ENCODE measurements around the gene PCDHGA1. TPM values are rescaled to one million over a fixed set of nuclear protein-coding genes. Genes with fewer than 3 reads are reported as not detected.

Gene PCDHGA1
- total and polyA plus RNA-seq, 4 donors, result 0.05 to 0.08 (median 0.05) TPM; not detected in 1

GRCh38 chr5:141484641-141485311 is 154.5 kb downstream of the PCDHGA1 start, which contains the start of gene PCDHGC4:
Gene PCDHGC4, plus strand, starts transcription at chr5:141485030. Its CDS starts 144 bp downstream, at chr5:141485174.
- peaks cover 0 to 2% (median 0%) of the 10 kb centered on the region in 4 donors for H3K27me3 ChIP-seq (ENCODE audit: control insufficient read depth in 4 of 4, insufficient read depth in 4 of 4, low read length in 3 of 4)
- TF ChIP-seq FOXA1 (IDR thresholded peaks at IDR 0.05), result no peak
- no peak for TF ChIP-seq RAD21 (IDR thresholded peaks at IDR 0.05)
- no peak for TF ChIP-seq HNF4G (IDR thresholded peaks at IDR 0.05)
- TF ChIP-seq, protein P1, sequence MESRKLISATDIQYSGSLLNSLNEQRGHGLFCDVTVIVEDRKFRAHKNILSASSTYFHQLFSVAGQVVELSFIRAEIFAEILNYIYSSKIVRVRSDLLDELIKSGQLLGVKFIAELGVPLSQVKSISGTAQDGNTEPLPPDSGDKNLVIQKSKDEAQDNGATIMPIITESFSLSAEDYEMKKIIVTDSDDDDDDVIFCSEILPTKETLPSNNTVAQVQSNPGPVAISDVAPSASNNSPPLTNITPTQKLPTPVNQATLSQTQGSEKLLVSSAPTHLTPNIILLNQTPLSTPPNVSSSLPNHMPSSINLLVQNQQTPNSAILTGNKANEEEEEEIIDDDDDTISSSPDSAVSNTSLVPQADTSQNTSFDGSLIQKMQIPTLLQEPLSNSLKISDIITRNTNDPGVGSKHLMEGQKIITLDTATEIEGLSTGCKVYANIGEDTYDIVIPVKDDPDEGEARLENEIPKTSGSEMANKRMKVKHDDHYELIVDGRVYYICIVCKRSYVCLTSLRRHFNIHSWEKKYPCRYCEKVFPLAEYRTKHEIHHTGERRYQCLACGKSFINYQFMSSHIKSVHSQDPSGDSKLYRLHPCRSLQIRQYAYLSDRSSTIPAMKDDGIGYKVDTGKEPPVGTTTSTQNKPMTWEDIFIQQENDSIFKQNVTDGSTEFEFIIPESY (IDR thresholded peaks at IDR 0.05), result no peak
- TF ChIP-seq GABPA (IDR thresholded peaks at IDR 0.05 in 1 of 2, conservative IDR thresholded peaks at IDR 0.05 in 1 of 2), result no peak
- no peak for TF ChIP-seq RXRA (IDR thresholded peaks at IDR 0.05)
- no peak for TF ChIP-seq SP1 (IDR thresholded peaks at IDR 0.05)
- no peak within 1 kb of the TSS for H3K9ac ChIP-seq (ENCODE audit: low read depth in 1 of 2, low read length in 2 of 2)
- peaks cover 0 to 4% (median 1%) of the 10 kb centered on the region in 4 donors for H3K9me3 ChIP-seq (ENCODE audit: control insufficient read depth in 4 of 4, low read length in 3 of 4)
- H3K4me1 ChIP-seq (ENCODE audit: control insufficient read depth in 4 of 4, insufficient read depth in 4 of 4, low read length in 3 of 4), result peaks cover 0 to 4% (median 2%) of the 10 kb centered on the region in 4 donors
- no peak within 1 kb of the TSS for H3K27ac ChIP-seq (ENCODE audit: low read depth in 1 of 2, low read length in 2 of 2)
- peak within 1 kb of the TSS in 1 of 3 donors; percentile 25 for H3K4me3 ChIP-seq (ENCODE audit: low read depth in 1 of 3, low read length in 3 of 3)
- DNase-seq (ENCODE audit: low spot score), result no peak
- WGBS, result 12% methylated on average over 39 of the region's 39 CpGs
- H3K36me3 ChIP-seq (ENCODE audit: control insufficient read depth in 4 of 4, insufficient read depth in 3 of 4, low read depth in 1 of 4, low read length in 3 of 4), result peaks cover 0 to 2% (median 0%) of the 10 kb centered on the region in 4 donors

DNA sequence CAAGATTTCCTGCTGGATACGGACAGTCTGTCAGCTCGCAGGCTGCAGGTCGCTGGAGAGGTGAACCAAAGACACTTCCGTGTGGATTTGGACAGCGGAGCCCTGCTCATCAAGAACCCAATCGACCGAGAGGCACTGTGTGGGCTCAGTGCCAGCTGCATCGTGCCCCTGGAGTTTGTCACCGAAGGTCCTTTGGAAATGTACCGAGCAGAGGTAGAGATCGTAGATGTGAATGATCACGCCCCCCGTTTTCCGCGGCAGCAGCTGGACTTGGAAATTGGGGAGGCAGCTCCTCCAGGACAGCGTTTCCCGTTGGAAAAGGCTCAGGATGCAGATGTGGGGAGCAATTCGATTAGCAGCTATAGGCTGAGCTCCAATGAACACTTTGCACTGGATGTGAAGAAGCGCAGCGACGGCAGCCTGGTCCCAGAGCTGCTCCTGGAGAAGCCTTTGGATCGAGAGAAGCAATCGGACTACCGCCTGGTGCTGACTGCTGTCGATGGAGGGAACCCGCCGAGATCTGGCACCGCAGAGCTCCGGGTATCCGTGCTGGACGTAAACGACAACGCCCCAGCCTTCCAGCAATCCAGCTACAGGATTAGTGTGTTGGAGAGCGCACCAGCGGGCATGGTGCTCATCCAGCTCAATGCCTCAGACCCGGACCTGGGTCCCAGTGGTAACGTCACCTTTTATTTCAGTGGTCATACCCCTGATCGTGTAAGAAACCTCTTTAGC is 155.2 kb downstream of the PCDHGA1 start:
- Histone ChIP-seq H3K9ac (ENCODE audit: low read depth in 1 of 2, low read length in 2 of 2) (no peak overlapping the region), H3K4me3 (ENCODE audit: low read depth in 1 of 3, low read length in 3 of 3) (peak overlapping the region in 1 of 3 donors; percentile 25), H3K27me3 (ENCODE audit: control insufficient read depth in 4 of 4, insufficient read depth in 4 of 4, low read length in 3 of 4) (peaks cover 0 to 2% (median 0%) of the 10 kb centered on the region in 4 donors), H3K9me3 (ENCODE audit: control insufficient read depth in 4 of 4, low read length in 3 of 4) (peaks cover 0 to 4% (median 1%) of the 10 kb centered on the region in 4 donors), H3K4me1 (ENCODE audit: control insufficient read depth in 4 of 4, insufficient read depth in 4 of 4, low read length in 3 of 4) (peaks cover 0 to 4% (median 2%) of the 10 kb centered on the region in 4 donors), H3K36me3 (ENCODE audit: control insufficient read depth in 4 of 4, insufficient read depth in 3 of 4, low read depth in 1 of 4, low read length in 3 of 4) (peaks cover 0 to 2% (median 0%) of the 10 kb centered on the region in 4 donors), H3K27ac (ENCODE audit: low read depth in 1 of 2, low read length in 2 of 2) (no peak overlapping the region)
- no peak for DNase-seq (ENCODE audit: low spot score)
- no peak for TF ChIP-seq FOXA2 (IDR thresholded peaks at IDR 0.05)
- no peak for TF ChIP-seq EGR1 (IDR thresholded peaks at IDR 0.05; ENCODE audit: low read depth in 2 of 2)
- no peak for TF ChIP-seq HNF4G (IDR thresholded peaks at IDR 0.05)
- TF ChIP-seq, protein P2, sequence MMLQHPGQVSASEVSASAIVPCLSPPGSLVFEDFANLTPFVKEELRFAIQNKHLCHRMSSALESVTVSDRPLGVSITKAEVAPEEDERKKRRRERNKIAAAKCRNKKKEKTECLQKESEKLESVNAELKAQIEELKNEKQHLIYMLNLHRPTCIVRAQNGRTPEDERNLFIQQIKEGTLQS (IDR thresholded peaks at IDR 0.05), result no peak
- no peak for TF ChIP-seq MAX (IDR thresholded peaks at IDR 0.05)
- TF ChIP-seq SP1 (IDR thresholded peaks at IDR 0.05), result no peak
- TF ChIP-seq, protein P3, sequence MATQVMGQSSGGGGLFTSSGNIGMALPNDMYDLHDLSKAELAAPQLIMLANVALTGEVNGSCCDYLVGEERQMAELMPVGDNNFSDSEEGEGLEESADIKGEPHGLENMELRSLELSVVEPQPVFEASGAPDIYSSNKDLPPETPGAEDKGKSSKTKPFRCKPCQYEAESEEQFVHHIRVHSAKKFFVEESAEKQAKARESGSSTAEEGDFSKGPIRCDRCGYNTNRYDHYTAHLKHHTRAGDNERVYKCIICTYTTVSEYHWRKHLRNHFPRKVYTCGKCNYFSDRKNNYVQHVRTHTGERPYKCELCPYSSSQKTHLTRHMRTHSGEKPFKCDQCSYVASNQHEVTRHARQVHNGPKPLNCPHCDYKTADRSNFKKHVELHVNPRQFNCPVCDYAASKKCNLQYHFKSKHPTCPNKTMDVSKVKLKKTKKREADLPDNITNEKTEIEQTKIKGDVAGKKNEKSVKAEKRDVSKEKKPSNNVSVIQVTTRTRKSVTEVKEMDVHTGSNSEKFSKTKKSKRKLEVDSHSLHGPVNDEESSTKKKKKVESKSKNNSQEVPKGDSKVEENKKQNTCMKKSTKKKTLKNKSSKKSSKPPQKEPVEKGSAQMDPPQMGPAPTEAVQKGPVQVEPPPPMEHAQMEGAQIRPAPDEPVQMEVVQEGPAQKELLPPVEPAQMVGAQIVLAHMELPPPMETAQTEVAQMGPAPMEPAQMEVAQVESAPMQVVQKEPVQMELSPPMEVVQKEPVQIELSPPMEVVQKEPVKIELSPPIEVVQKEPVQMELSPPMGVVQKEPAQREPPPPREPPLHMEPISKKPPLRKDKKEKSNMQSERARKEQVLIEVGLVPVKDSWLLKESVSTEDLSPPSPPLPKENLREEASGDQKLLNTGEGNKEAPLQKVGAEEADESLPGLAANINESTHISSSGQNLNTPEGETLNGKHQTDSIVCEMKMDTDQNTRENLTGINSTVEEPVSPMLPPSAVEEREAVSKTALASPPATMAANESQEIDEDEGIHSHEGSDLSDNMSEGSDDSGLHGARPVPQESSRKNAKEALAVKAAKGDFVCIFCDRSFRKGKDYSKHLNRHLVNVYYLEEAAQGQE (IDR thresholded peaks at IDR 0.05), result no peak
- no peak for TF ChIP-seq RAD21 (IDR thresholded peaks at IDR 0.05)
- no peak for TF ChIP-seq TAF1 (conservative IDR thresholded peaks at IDR 0.05)
- no peak for TF ChIP-seq RXRA (IDR thresholded peaks at IDR 0.05)
- TF ChIP-seq CTCF (IDR thresholded peaks at IDR 0.05; ENCODE audit: low read depth, low read length, missing input control), result no peak
- no peak for TF ChIP-seq GABPA (IDR thresholded peaks at IDR 0.05 in 1 of 2, conservative IDR thresholded peaks at IDR 0.05 in 1 of 2)
- no peak for TF ChIP-seq HNF4A (conservative IDR thresholded peaks at IDR 0.05)
- no peak for TF ChIP-seq FOXA1 (IDR thresholded peaks at IDR 0.05)
- TF ChIP-seq, protein P1 (IDR thresholded peaks at IDR 0.05), result no peak
- no peak for TF ChIP-seq JUND (IDR thresholded peaks at IDR 0.05)
- TF ChIP-seq YY1 (IDR thresholded peaks at IDR 0.05), result no peak
- no peak for TF ChIP-seq NR2F2 (IDR thresholded peaks at IDR 0.05)
- 52% methylated on average over 38 of the region's 38 CpGs for WGBS

All from liver (tissue), 9 donors.